ENCODE data around the gene MED6. TPM values are rescaled to one million over a fixed set of nuclear protein-coding genes. Genes with fewer than 3 reads are reported as not detected.
A peak's percentile ranks its signal among the peaks of the same experiment; 100 is the strongest.

The MED6 gene
- total RNA-seq: 10 to 100 TPM; 61.9 to 67.1 TPM

GRCh38 chr14:70600382-70601157, at the start of gene MED6:
Gene MED6 (minus strand): TSS chr14:70600655. CDS start chr14:70600637, 18 bp downstream.
- H3K9me3 Mint-ChIP-seq: no peaks in the 10 kb centered on the region
- peak; percentile 100 for ATAC-seq (replicated peaks)
- peak within 1 kb of the TSS; percentile 98 for H3K27ac Mint-ChIP-seq
- peaks cover 9% of the 10 kb centered on the region for H3K4me1 Mint-ChIP-seq
- H3K4me3 Mint-ChIP-seq: peak within 1 kb of the TSS; percentile 100
- H3K27me3 Mint-ChIP-seq: no peaks in the 10 kb centered on the region
- H3K36me3 Mint-ChIP-seq (ENCODE audit: low read depth): peaks cover 22% of the 10 kb centered on the region

- Mint-ChIP-seq H3K27me3 (no peaks in the 10 kb centered on the region), H3K9me3 (no peaks in the 10 kb centered on the region), H3K4me3 (no peak overlapping the region), H3K4me1 (peaks cover 45% of the 10 kb centered on the region), H3K27ac (peak overlapping the region; percentile 34), H3K36me3 (ENCODE audit: low read depth) (peaks cover 12% of the 10 kb centered on the region)
- no peak for ATAC-seq (replicated peaks)
Observed at GRCh38 chr14:70649803-70650202, 49.3 kb upstream of the MED6 start.

- H3K9me3 Mint-ChIP-seq: no peaks in the 10 kb centered on the region
- H3K27ac Mint-ChIP-seq: no peak overlapping the region
- H3K27me3 Mint-ChIP-seq: no peaks in the 10 kb centered on the region
- no peak overlapping the region for H3K4me3 Mint-ChIP-seq
- H3K4me1 Mint-ChIP-seq: peaks cover 46% of the 10 kb centered on the region
- H3K36me3 Mint-ChIP-seq (ENCODE audit: low read depth): peaks cover 16% of the 10 kb centered on the region
- no peak for ATAC-seq (replicated peaks)
Observed at GRCh38 chr14:70648346-70648745, 47.9 kb upstream of the MED6 start.

GRCh38 chr14:70646705-70647104, 46.2 kb upstream of the MED6 start:
- Mint-ChIP-seq H3K9me3 (no peaks in the 10 kb centered on the region), H3K4me1 (peaks cover 36% of the 10 kb centered on the region), H3K27ac (peak overlapping the region; percentile 1), H3K4me3 (peak overlapping the region; percentile 96), H3K27me3 (no peaks in the 10 kb centered on the region), H3K36me3 (ENCODE audit: low read depth) (peaks cover 22% of the 10 kb centered on the region)
- no peak for ATAC-seq (replicated peaks)

GRCh38 chr14:70645892-70646291, 45.4 kb upstream of the MED6 start:
- Mint-ChIP-seq H3K27ac (peak overlapping the region; percentile 17), H3K4me1 (peaks cover 32% of the 10 kb centered on the region), H3K4me3 (peak overlapping the region; percentile 96), H3K9me3 (no peaks in the 10 kb centered on the region), H3K36me3 (ENCODE audit: low read depth) (peaks cover 23% of the 10 kb centered on the region), H3K27me3 (no peaks in the 10 kb centered on the region)
- ATAC-seq (replicated peaks): no peak

- Mint-ChIP-seq H3K27me3 (no peaks in the 10 kb centered on the region), H3K4me3 (peak overlapping the region; percentile 96), H3K27ac (peak overlapping the region; percentile 93), H3K4me1 (peaks cover 29% of the 10 kb centered on the region), H3K36me3 (ENCODE audit: low read depth) (peaks cover 19% of the 10 kb centered on the region), H3K9me3 (no peaks in the 10 kb centered on the region)
- ATAC-seq (replicated peaks): no peak
Observed at GRCh38 chr14:70643967-70644366, 43.5 kb upstream of the MED6 start.

GRCh38 chr14:70642303-70643235, 42.1 kb upstream of the MED6 start:
- Mint-ChIP-seq H3K4me1 (peaks cover 29% of the 10 kb centered on the region), H3K27ac (peak overlapping the region; percentile 93), H3K9me3 (no peaks in the 10 kb centered on the region), H3K27me3 (no peaks in the 10 kb centered on the region), H3K4me3 (peak overlapping the region; percentile 96), H3K36me3 (ENCODE audit: low read depth) (peaks cover 19% of the 10 kb centered on the region)
- peak; percentile 31 for ATAC-seq (replicated peaks)

GRCh38 chr14:70641548-70642302, 41.3 kb upstream of the MED6 start, which contains the start of gene TTC9:
Gene TTC9 (plus strand): TSS chr14:70641916. CDS start chr14:70642130, 214 bp downstream.
- Mint-ChIP-seq H3K4me1 (peaks cover 28% of the 10 kb centered on the region), H3K27me3 (no peaks in the 10 kb centered on the region), H3K36me3 (ENCODE audit: low read depth) (peaks cover 19% of the 10 kb centered on the region), H3K9me3 (no peaks in the 10 kb centered on the region), H3K27ac (peak within 1 kb of the TSS; percentile 93), H3K4me3 (peak within 1 kb of the TSS; percentile 96)
- peak; percentile 28 for ATAC-seq (replicated peaks)

GRCh38 chr14:70640938-70641547, 40.6 kb upstream of the MED6 start:
- peak; percentile 84 for ATAC-seq (replicated peaks)
- peaks cover 27% of the 10 kb centered on the region for H3K4me1 Mint-ChIP-seq
- no peaks in the 10 kb centered on the region for H3K9me3 Mint-ChIP-seq
- no peaks in the 10 kb centered on the region for H3K27me3 Mint-ChIP-seq
- H3K4me3 Mint-ChIP-seq: peak overlapping the region; percentile 84
- peak overlapping the region; percentile 66 for H3K27ac Mint-ChIP-seq
- peaks cover 19% of the 10 kb centered on the region for H3K36me3 Mint-ChIP-seq (ENCODE audit: low read depth)

GRCh38 chr14:70638416-70638815, 38.0 kb upstream of the MED6 start:
- Mint-ChIP-seq H3K4me1 (peaks cover 16% of the 10 kb centered on the region), H3K4me3 (no peak overlapping the region), H3K36me3 (ENCODE audit: low read depth) (peaks cover 16% of the 10 kb centered on the region), H3K27me3 (no peaks in the 10 kb centered on the region), H3K27ac (no peak overlapping the region), H3K9me3 (no peaks in the 10 kb centered on the region)
- ATAC-seq (replicated peaks): no peak

GRCh38 chr14:70635971-70636595, 35.6 kb upstream of the MED6 start:
- peak overlapping the region; percentile 74 for H3K27ac Mint-ChIP-seq
- H3K27me3 Mint-ChIP-seq: no peaks in the 10 kb centered on the region
- H3K4me3 Mint-ChIP-seq: peak overlapping the region; percentile 21
- no peaks in the 10 kb centered on the region for H3K9me3 Mint-ChIP-seq
- H3K36me3 Mint-ChIP-seq (ENCODE audit: low read depth): peaks cover 2% of the 10 kb centered on the region
- ATAC-seq (replicated peaks): peak; percentile 86
- H3K4me1 Mint-ChIP-seq: peaks cover 13% of the 10 kb centered on the region

GRCh38 chr14:70631948-70632347, 31.5 kb upstream of the MED6 start:
- no peak for ATAC-seq (replicated peaks)
- Mint-ChIP-seq H3K36me3 (ENCODE audit: low read depth) (no peaks in the 10 kb centered on the region), H3K4me1 (peaks cover 6% of the 10 kb centered on the region), H3K27me3 (no peaks in the 10 kb centered on the region), H3K4me3 (no peak overlapping the region), H3K9me3 (no peaks in the 10 kb centered on the region), H3K27ac (no peak overlapping the region)

- Mint-ChIP-seq H3K4me3 (no peak overlapping the region), H3K27me3 (no peaks in the 10 kb centered on the region), H3K36me3 (ENCODE audit: low read depth) (no peaks in the 10 kb centered on the region), H3K9me3 (peaks cover 5% of the 10 kb centered on the region), H3K4me1 (no peaks in the 10 kb centered on the region), H3K27ac (no peak overlapping the region)
- ATAC-seq (replicated peaks): no peak
Observed at GRCh38 chr14:70624972-70625371, 24.5 kb upstream of the MED6 start.
